H9 (cell line): ENCODE data around the gene CELA2B. TPM values are rescaled to one million over a fixed set of nuclear protein-coding genes. Genes with fewer than 3 reads are reported as not detected.

Experiments
- DNase-seq: peaks from one replicate; pipeline ENCODE4 v3.0.0-alpha.2; 2017
- H2AFZ ChIP-seq: one replicate; pipeline ENCODE4 v1.6.1; 2013; ENCODE audit warnings: mild to moderate bottlenecking, low read length, control low read depth, moderate library complexity
- H2AK5ac ChIP-seq: 2 replicates; pipeline ENCODE4 v1.6.1; 2013; ENCODE audit warnings: low read length, control low read depth, mixed read lengths; ENCODE audit not compliant: insufficient read length
- H2BK120ac ChIP-seq: one replicate; pipeline ENCODE4 v1.6.1; 2013; ENCODE audit warnings: low read depth, mild to moderate bottlenecking, low read length, control low read depth, inconsistent platforms; ENCODE audit not compliant: poor library complexity, severe bottlenecking
- H2BK12ac ChIP-seq: 2 replicates; pipeline ENCODE4 v1.6.1; 2013; ENCODE audit warnings: low read length, control low read depth, mixed read lengths, low read depth; ENCODE audit not compliant: insufficient read length
- H2BK15ac ChIP-seq: 2 replicates; pipeline ENCODE4 v1.6.1; 2013; ENCODE audit warnings: low read depth, low read length, control low read depth
- H2BK20ac ChIP-seq: one replicate; pipeline ENCODE4 v1.6.1; 2013; ENCODE audit warnings: low read depth, mild to moderate bottlenecking, low read length, control low read depth, inconsistent platforms; ENCODE audit not compliant: poor library complexity, severe bottlenecking
- H2BK5ac ChIP-seq: 2 replicates; pipeline ENCODE4 v1.6.1; 2013; ENCODE audit warnings: low read length, control low read depth, mixed read lengths; ENCODE audit not compliant: insufficient read length
- H3K14ac ChIP-seq: 2 replicates; pipeline ENCODE4 v1.6.1; 2013; ENCODE audit warnings: low read length, control low read depth; ENCODE audit not compliant: insufficient read depth
- H3K18ac ChIP-seq: 2 replicates; pipeline ENCODE4 v1.6.1; 2013; ENCODE audit warnings: low read depth, mild to moderate bottlenecking, mixed read lengths, low read length, control low read depth; ENCODE audit not compliant: insufficient read length
- H3K23ac ChIP-seq: 2 replicates; pipeline ENCODE4 v1.6.1; 2013; ENCODE audit warnings: low read length, control low read depth, mixed read lengths, low read depth; ENCODE audit not compliant: insufficient read length
- H3K23me2 ChIP-seq: 2 replicates; pipeline ENCODE4 v1.6.1; 2013; ENCODE audit warnings: low read depth, mild to moderate bottlenecking, mixed read lengths, low read length, control low read depth; ENCODE audit not compliant: insufficient read length, poor library complexity, severe bottlenecking
- H3K27ac ChIP-seq: 2 replicates; pipeline ENCODE4 v1.5.1; 2013; ENCODE audit warnings: low read length, control low read depth, mixed read lengths, low read depth; ENCODE audit not compliant: insufficient read length
- H3K27me3 ChIP-seq: 2 replicates; pipeline ENCODE4 v1.6.1; 2013; ENCODE audit warnings: low read length, control low read depth, inconsistent platforms; ENCODE audit not compliant: insufficient read depth
- H3K4ac ChIP-seq: 2 replicates; pipeline ENCODE4 v1.6.1; 2013; ENCODE audit warnings: low read depth, mild to moderate bottlenecking, control low read depth, inconsistent platforms, low read length, moderate library complexity
- H3K4me1 ChIP-seq: 2 replicates; pipeline ENCODE4 v1.6.1; 2013; ENCODE audit warnings: low read length, control low read depth, inconsistent platforms; ENCODE audit not compliant: insufficient read depth
- H3K4me2 ChIP-seq: 2 replicates; pipeline ENCODE4 v1.6.1; 2013; ENCODE audit warnings: low read length, control low read depth, mixed read lengths; ENCODE audit not compliant: insufficient read length, insufficient read depth
- H3K56ac ChIP-seq: 2 replicates; pipeline ENCODE4 v1.6.1; 2013; ENCODE audit warnings: low read depth, mild to moderate bottlenecking, mixed read lengths, low read length, control low read depth; ENCODE audit not compliant: insufficient read length
- H3K79me1 ChIP-seq: 2 replicates; pipeline ENCODE4 v1.6.1; 2013; ENCODE audit warnings: low read depth, mild to moderate bottlenecking, moderate library complexity, low read length, control low read depth, inconsistent platforms; ENCODE audit not compliant: insufficient read depth, poor library complexity, severe bottlenecking
- H3K79me2 ChIP-seq: 2 replicates; pipeline ENCODE4 v1.6.1; 2013; ENCODE audit warnings: low read length, control low read depth, inconsistent platforms; ENCODE audit not compliant: insufficient read depth
- H3K9ac ChIP-seq: 2 replicates; pipeline ENCODE4 v1.6.1; 2013; ENCODE audit warnings: low read length, control low read depth, mixed read lengths; ENCODE audit not compliant: insufficient read length; ENCODE audit errors: extremely low read depth
- H3K9me3 ChIP-seq: one replicate; pipeline ENCODE4 v1.6.1; 2013; ENCODE audit warnings: low read depth, low read length, inconsistent platforms; ENCODE audit not compliant: control insufficient read depth
- H3T11ph ChIP-seq: one replicate; pipeline ENCODE4 v1.6.1; 2013; ENCODE audit warnings: mild to moderate bottlenecking, low read length, control low read depth, inconsistent platforms
- H4K20me1 ChIP-seq: one replicate; pipeline ENCODE4 v1.6.1; 2013; ENCODE audit not compliant: control insufficient read depth, insufficient read length, insufficient read depth
- H4K5ac ChIP-seq: 2 replicates; pipeline ENCODE4 v1.6.1; 2013; ENCODE audit warnings: low read depth, mild to moderate bottlenecking, mixed read lengths, low read length, control low read depth; ENCODE audit not compliant: insufficient read length
- H4K8ac ChIP-seq: replicated peaks from 2 replicates; pipeline ENCODE4 v1.6.1; 2013; ENCODE audit warnings: low read length, control low read depth, mixed read lengths, low read depth; ENCODE audit not compliant: insufficient read length
- H4K91ac ChIP-seq: 2 replicates; pipeline ENCODE4 v1.6.1; 2013; ENCODE audit warnings: low read depth, mild to moderate bottlenecking, moderate library complexity, mixed read lengths, low read length, control low read depth; ENCODE audit not compliant: insufficient read length
- H3K27ac Mint-ChIP-seq, 3 experiments: 2 replicates in 2 of 3; 3 replicates in 1 of 3; pipeline ENCODE4 v1.8.0; 2020 to 2021; ENCODE audit warnings: mixed read lengths in 3 of 3, mild to moderate bottlenecking in 1 of 3, moderate library complexity in 1 of 3
- H3K27me3 Mint-ChIP-seq: 2 replicates; pipeline ENCODE4 v1.8.0; 2021; ENCODE audit warnings: low read depth, mild to moderate bottlenecking, moderate library complexity, mixed read lengths
- H3K36me3 Mint-ChIP-seq, 3 experiments: 2 replicates in 2 of 3; 3 replicates in 1 of 3; pipeline ENCODE4 v1.8.0; 2020 to 2021; ENCODE audit warnings: low read depth in 3 of 3, mixed read lengths in 3 of 3; ENCODE audit not compliant: insufficient read depth in 1 of 3
- H3K4me1 Mint-ChIP-seq, 2 experiments: 2 replicates each; pipeline ENCODE4 v1.8.0; 2020; ENCODE audit warnings: mixed read lengths in 2 of 2
- H3K4me3 Mint-ChIP-seq, 2 experiments: 2 replicates in 1 of 2; 3 replicates in 1 of 2; pipeline ENCODE4 v1.8.0; 2020 to 2021; ENCODE audit warnings: mild to moderate bottlenecking in 2 of 2, mixed read lengths in 2 of 2, moderate library complexity in 1 of 2
- H3K9me3 Mint-ChIP-seq, 2 experiments: 2 replicates in 1 of 2; 3 replicates in 1 of 2; pipeline ENCODE4 v1.8.0; 2020; ENCODE audit warnings: mild to moderate bottlenecking in 2 of 2, mixed read lengths in 2 of 2, moderate library complexity in 1 of 2
- WGBS: extraction: QIAGEN DNeasy Blood & Tissue Kit; methylation state at CpG from one replicate; pipeline ENCODE4 v1.1.7; 2013; ENCODE audit warnings: missing lambda C conversion rate, low lambda C conversion rate, mixed read lengths; ENCODE audit not compliant: insufficient read length; ENCODE audit errors: extremely low coverage; 5-methylcytosine and 5-hydroxymethylcytosine counted together
- total RNA-seq: library from RNA; stranded (reverse); gene quantifications from 2 replicates; pipeline ENCODE4 v1.2.1, GENCODE V29; 2021
- TF ChIP-seq, protein P1 (sequence below): fragments of 200-600 bp; sonication (generic); conservative IDR thresholded peaks from 3 replicates; pipeline ENCODE4 v1.8.0; 2021; ENCODE audit warnings: antibody characterized with exemption, mild to moderate bottlenecking

The CELA2B gene
- total RNA-seq, 1 experiment from 2014 or later, result not detected

DNA sequence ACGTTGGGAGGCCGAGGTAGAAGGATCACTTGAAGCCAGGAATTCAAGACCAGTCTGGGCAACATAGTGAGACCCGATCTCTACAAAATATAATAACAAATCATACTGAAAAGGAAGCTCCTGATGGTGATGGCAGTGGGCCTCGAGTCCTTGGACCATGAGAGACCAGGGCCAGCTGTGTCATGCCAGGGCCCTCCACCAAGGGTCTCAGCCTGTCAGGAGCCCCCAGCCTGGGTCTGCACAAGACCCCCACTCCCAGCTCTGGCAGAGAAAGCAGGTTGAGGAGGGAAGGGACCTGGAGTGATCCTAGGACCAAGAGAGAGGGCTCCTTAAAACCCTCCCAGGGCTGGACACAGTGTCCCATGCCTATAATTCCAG lies 44.3 kb upstream of the CELA2B start:
- H3K4ac ChIP-seq, result no peak overlapping the region
- H4K20me1 ChIP-seq, result no peaks in the 10 kb centered on the region
- no peak overlapping the region for H2AK5ac ChIP-seq
- no peaks in the 10 kb centered on the region for H3K4me1 ChIP-seq
- no peak overlapping the region for H2AFZ ChIP-seq
- H3K36me3 Mint-ChIP-seq, result peaks cover 0 to 4% (median 2%) of the 10 kb centered on the region in 3 experiments; a peak in 4 of 7 replicates
- no peak overlapping the region for H3K4me3 Mint-ChIP-seq
- H2BK120ac ChIP-seq, result no peak overlapping the region
- H3K9ac ChIP-seq, result no peak overlapping the region
- H3K27me3 ChIP-seq, result no peaks in the 10 kb centered on the region
- no peaks in the 10 kb centered on the region for H3K23me2 ChIP-seq
- no peak overlapping the region for H3K56ac ChIP-seq
- no peaks in the 10 kb centered on the region for H3K9me3 ChIP-seq
- H3K23ac ChIP-seq, result no peak overlapping the region
- H3K79me1 ChIP-seq, result no peaks in the 10 kb centered on the region
- H4K8ac ChIP-seq, result no peak overlapping the region
- no peaks in the 10 kb centered on the region; a peak in 1 of 5 replicates for H3K9me3 Mint-ChIP-seq
- no peak overlapping the region for H3K18ac ChIP-seq
- WGBS, result no CpG with 5 or more reads among the region's 4 CpGs
- H2BK12ac ChIP-seq, result no peak overlapping the region
- H3K27ac ChIP-seq, result no peak overlapping the region
- H3K27me3 Mint-ChIP-seq, result no peaks in the 10 kb centered on the region; the same call in 1 of the 2 replicates
- no peak overlapping the region for H4K5ac ChIP-seq
- no peak overlapping the region for H3K14ac ChIP-seq
- no peak overlapping the region for H3K27ac Mint-ChIP-seq
- H3T11ph ChIP-seq, result no peak overlapping the region
- TF ChIP-seq, protein P1, sequence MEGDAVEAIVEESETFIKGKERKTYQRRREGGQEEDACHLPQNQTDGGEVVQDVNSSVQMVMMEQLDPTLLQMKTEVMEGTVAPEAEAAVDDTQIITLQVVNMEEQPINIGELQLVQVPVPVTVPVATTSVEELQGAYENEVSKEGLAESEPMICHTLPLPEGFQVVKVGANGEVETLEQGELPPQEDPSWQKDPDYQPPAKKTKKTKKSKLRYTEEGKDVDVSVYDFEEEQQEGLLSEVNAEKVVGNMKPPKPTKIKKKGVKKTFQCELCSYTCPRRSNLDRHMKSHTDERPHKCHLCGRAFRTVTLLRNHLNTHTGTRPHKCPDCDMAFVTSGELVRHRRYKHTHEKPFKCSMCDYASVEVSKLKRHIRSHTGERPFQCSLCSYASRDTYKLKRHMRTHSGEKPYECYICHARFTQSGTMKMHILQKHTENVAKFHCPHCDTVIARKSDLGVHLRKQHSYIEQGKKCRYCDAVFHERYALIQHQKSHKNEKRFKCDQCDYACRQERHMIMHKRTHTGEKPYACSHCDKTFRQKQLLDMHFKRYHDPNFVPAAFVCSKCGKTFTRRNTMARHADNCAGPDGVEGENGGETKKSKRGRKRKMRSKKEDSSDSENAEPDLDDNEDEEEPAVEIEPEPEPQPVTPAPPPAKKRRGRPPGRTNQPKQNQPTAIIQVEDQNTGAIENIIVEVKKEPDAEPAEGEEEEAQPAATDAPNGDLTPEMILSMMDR, result no peak
- no peak overlapping the region for H2BK5ac ChIP-seq
- peaks cover 7 to 16% of the 10 kb centered on the region in 2 experiments for H3K4me1 Mint-ChIP-seq
- DNase-seq, result no peak
- no peak overlapping the region for H2BK15ac ChIP-seq
- H2BK20ac ChIP-seq, result no peak overlapping the region
- no peak overlapping the region for H3K4me2 ChIP-seq
- no peaks in the 10 kb centered on the region for H3K79me2 ChIP-seq
- H4K91ac ChIP-seq, result no peak overlapping the region
